DND-41 (cell line): Measurements from ENCODE around the gene PET100.

Experiments used
- CTCF ChIP-seq: IDR thresholded peaks from 2 replicates; pipeline ENCODE4 v1.5.1; 2012; ENCODE audit warnings: borderline replicate concordance, low read length, moderate library complexity, mild to moderate bottlenecking; ENCODE audit not compliant: poor library complexity, severe bottlenecking; ENCODE audit errors: extremely low read depth
- EZH2 ChIP-seq: IDR thresholded peaks from 3 replicates; pipeline ENCODE4 v1.6.1; 2012; ENCODE audit warnings: borderline replicate concordance, low read depth, mild to moderate bottlenecking, moderate library complexity, low read length, inconsistent platforms; ENCODE audit not compliant: severe bottlenecking

- TF ChIP-seq CTCF (no peak), EZH2 (no peak)
Measured at GRCh38 chr19:7617735-7618134, 11.9 kb upstream of the PET100 start.
